Lung microvascular endothelial cell (primary cell): Measurements from ENCODE around the gene NFKBIZ. TPM values are rescaled to one million over a fixed set of nuclear protein-coding genes. Genes with fewer than 3 reads are reported as not detected.

Experiments used
- DNase-seq, 2 donors: peaks; one replicate each; pipeline versions ENCODE4 v3.0.0 to v3.0.0-alpha.2; 2010; ENCODE audit warnings: low read depth in 2 of 2
- total RNA-seq: library from RNA; depleted of rRNA; stranded (reverse); fragments of >200 nt; gene quantifications from 2 replicates; pipeline ENCODE4 v1.2.1, GENCODE V29; 2014

NFKBIZ gene, protein sequence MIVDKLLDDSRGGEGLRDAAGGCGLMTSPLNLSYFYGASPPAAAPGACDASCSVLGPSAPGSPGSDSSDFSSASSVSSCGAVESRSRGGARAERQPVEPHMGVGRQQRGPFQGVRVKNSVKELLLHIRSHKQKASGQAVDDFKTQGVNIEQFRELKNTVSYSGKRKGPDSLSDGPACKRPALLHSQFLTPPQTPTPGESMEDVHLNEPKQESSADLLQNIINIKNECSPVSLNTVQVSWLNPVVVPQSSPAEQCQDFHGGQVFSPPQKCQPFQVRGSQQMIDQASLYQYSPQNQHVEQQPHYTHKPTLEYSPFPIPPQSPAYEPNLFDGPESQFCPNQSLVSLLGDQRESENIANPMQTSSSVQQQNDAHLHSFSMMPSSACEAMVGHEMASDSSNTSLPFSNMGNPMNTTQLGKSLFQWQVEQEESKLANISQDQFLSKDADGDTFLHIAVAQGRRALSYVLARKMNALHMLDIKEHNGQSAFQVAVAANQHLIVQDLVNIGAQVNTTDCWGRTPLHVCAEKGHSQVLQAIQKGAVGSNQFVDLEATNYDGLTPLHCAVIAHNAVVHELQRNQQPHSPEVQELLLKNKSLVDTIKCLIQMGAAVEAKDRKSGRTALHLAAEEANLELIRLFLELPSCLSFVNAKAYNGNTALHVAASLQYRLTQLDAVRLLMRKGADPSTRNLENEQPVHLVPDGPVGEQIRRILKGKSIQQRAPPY
- total RNA-seq: 5.7 and 8.9 TPM in 2 replicates

GRCh38 chr3:101848754-101849713 lies at the start of gene NFKBIZ:
Gene NFKBIZ, plus strand, starts transcription at chr3:101849514. Its CDS starts 115 bp downstream, at chr3:101849629.
- DNase-seq: peak; percentile 95 to 97

- DNase-seq: no peak
Measured at GRCh38 chr3:101801174-101801573, 48.1 kb upstream of the NFKBIZ start.

DNA sequence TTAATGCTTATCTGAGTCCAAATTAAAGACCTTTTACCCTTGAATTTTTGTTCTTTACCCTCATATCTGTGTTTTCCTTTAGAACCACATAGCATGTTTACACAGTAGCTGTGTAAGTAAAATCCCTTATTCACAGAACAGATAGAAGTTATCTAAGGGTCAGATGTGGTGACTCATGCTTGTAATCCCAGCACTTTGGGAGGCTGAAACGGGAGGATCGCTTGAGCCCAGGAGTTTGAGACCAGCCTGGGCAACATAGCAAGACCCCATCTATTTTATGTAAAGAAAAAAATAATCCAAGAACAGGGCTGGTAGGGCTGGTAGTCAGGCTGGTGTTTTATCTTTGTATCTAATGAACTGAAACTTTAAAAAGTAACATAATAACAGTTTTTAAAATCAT lies 47.1 kb upstream of the NFKBIZ start:
- no peak for DNase-seq

DNA sequence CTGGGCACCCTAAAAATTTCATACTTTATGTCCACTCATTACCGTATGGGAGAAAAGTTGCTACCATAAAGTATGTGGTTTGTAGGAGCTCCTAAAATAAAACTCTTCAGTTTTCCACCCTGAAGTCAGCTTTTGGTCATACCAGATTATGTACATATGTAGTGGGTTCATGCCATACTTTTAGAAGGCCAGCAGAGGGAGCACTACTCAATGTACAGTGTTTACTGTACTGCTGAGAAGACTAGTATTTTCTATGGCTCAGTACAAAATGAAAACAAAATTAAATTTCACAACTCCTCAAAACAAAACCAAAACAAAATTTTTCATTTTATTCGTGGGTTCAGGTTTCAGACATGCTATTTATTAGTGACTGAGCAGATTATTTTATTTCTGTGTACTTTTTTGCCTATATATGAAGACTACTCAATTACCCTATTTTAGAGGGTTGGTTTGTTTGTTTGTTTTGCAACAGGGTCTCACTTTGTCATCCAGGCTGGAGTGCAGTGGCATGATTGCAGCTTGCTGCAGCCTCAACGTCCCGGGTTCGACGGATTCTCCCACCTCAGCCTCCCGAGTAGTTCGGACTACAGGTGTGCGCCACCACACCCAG lies 46.0 kb upstream of the NFKBIZ start:
- DNase-seq: peak; percentile 79 to 85

DNA sequence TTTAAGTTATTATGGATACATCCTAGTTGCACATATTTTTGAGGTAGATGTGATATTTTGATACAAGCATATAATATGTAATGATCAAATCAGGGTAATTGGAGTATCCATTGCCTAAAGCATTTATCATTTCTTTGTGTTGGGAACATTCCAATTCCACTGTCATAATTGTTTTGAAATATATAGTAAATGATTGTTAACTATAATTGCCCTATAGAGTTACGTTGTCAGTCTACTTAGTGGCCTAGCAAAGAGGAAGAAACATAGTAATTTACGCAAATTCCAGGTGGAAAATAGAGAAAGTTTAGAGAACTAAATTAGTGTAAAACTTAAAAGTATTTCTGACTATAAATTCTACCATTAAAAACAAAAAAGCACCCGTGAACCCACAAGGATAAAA lies 45.4 kb upstream of the NFKBIZ start:
- no peak for DNase-seq

GRCh38 chr3:101806491-101806890 lies 42.8 kb upstream of the NFKBIZ start:
- no peak for DNase-seq

- no peak for DNase-seq
Measured at GRCh38 chr3:101807888-101808287, 41.4 kb upstream of the NFKBIZ start.

GRCh38 chr3:101809178-101810021 lies 39.9 kb upstream of the NFKBIZ start:
- DNase-seq: peak; percentile 81 to 83

DNA sequence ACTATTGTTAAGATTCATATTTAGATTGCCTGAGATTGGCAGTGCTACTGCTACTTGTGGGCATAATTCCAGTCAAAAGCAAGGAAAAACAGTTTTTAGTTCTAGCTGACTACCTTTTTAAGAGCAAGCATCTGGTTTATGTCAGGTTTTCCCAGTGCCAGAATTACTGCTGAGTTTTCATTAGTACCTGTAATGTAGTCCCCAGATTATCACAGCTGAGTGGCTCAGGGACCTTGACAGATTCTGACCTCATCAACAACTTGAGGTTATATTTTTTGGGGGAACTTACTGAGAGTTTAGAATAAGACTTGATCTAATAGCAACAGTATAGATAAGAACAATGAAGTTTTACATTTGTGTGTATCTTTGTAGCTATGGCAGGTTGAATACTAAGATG lies 39.3 kb upstream of the NFKBIZ start:
- DNase-seq: no peak

- DNase-seq: no peak
Measured at GRCh38 chr3:101811875-101812274, 37.4 kb upstream of the NFKBIZ start.

GRCh38 chr3:101812895-101813294 lies 36.4 kb upstream of the NFKBIZ start:
- DNase-seq: no peak

DNA sequence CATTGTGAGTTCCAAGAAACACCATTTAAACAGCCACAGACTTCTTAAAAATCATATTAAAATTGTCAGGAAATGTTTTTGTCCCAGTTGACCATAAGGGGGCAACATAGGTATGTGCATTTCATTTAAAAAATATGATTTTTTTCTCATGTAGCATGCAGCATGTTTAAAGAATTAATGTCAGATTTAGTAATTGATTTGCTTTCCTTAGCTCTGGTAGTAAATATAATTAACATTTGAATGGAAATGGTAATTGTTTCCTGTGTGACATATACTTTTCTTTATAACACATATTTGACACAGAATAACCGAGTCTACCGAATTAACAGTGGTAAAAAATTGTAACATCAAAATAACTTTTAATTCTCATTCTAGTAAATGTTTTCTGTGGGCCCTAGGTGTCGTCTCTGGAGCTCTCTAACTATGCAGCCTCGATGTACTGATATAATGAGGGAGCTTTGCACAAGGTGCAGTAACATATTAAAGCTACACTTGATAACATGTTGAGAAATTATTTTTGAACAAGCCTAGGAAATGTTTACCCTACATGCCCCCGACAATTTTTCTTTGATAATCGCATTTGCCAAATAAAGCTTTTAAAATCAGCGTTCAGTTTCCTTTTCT lies 35.4 kb upstream of the NFKBIZ start:
- peak; percentile 51 to 62 for DNase-seq

DNA sequence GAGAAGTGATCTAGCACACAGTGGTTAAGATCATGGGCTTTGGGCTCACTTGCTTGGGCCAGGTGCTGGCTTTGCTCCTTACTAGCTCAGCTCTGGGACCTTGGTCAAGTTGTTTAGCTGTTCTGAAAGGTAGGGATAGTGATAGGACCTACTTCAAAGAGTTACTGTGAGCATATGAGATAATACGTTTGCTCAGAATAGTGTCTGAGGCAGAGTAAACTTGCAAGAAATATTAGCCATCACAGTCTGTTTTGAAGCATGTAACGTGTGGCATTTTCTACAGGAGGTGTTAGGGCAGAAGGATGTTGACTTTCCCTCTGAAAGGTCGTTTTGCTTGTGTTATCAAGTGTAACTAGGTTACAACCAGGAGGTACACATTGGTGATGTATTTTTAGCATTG lies 34.5 kb upstream of the NFKBIZ start:
- peak in 1 of 2 donors; percentile 36 for DNase-seq

GRCh38 chr3:101816215-101817149 lies 32.8 kb upstream of the NFKBIZ start:
- peak; percentile 32 to 37 for DNase-seq

GRCh38 chr3:101817992-101818391 lies 31.3 kb upstream of the NFKBIZ start:
- DNase-seq: no peak

- no peak for DNase-seq
Measured at GRCh38 chr3:101819649-101820206, 29.6 kb upstream of the NFKBIZ start.

DNA sequence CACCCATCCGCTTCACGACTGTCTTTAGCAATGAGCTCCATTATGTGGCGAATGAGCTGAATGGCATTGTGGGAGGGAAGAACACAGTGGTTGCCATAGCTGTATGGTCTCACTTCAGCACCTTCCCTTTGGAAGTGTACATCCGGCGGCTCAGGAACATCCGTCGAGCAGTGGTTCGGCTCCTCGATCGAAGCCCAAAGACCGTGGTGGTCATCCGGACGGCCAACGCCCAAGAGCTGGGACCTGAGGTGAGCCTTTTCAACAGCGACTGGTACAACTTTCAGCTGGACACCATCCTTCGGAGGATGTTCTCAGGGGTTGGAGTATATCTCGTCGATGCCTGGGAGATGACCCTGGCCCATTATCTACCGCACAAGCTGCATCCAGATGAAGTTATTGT lies 27.8 kb upstream of the NFKBIZ start:
- no peak for DNase-seq

DNA sequence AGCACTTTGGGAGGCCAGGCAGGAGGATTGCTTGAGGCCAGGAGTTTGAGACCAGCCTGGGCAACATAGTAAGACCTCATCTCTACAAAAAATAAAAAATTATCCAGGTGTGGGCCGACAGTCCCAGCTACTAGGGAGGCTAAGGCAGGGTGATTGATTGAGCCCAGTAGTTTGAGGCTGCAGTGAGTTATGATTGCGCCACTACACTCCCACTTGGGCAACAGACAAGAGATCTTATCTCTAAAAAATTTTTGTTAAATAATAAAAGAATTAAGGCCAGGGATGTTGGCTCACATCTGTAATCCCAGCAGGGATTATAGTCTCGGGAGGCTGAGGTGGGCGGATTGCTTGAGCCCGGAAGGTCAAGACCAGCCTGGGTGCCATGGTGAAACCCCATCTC lies 25.8 kb upstream of the NFKBIZ start:
- no peak for DNase-seq
